Measurements from ENCODE around the gene OSBPL8.

Gene OSBPL8

DNA sequence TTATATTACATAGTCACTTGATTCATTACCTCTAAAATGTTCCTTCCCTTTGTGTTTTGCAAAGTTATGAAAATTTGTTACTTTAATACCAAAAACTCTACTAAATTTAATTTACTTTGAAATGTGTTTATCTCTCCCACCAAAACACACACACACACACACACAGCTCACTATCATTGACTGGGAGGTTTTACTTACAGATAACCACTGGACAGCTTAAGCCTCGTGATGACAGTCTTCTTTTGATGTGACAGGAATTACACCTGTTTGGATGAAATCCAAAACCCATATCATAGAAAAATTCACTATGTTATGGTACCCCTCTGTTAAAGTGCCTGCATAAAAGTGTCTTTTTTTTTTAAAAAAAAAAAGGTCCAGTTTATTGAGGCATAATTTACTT is 227.0 kb downstream of the OSBPL8 start:
- H3K27ac ChIP-seq (ENCODE audit: extremely low read depth, low read depth, low read length): no peak overlapping the region
- no peaks in the 10 kb centered on the region for H3K9me3 ChIP-seq (ENCODE audit: control insufficient read depth, insufficient read depth, low read depth, low read length)
- CTCF ChIA-PET: no interaction called here
- POLR2A ChIA-PET: no interaction called here
- no peaks in the 10 kb centered on the region for H3K4me1 ChIP-seq (ENCODE audit: control insufficient read depth, insufficient read depth, low read length)
- TF ChIP-seq, protein P1, sequence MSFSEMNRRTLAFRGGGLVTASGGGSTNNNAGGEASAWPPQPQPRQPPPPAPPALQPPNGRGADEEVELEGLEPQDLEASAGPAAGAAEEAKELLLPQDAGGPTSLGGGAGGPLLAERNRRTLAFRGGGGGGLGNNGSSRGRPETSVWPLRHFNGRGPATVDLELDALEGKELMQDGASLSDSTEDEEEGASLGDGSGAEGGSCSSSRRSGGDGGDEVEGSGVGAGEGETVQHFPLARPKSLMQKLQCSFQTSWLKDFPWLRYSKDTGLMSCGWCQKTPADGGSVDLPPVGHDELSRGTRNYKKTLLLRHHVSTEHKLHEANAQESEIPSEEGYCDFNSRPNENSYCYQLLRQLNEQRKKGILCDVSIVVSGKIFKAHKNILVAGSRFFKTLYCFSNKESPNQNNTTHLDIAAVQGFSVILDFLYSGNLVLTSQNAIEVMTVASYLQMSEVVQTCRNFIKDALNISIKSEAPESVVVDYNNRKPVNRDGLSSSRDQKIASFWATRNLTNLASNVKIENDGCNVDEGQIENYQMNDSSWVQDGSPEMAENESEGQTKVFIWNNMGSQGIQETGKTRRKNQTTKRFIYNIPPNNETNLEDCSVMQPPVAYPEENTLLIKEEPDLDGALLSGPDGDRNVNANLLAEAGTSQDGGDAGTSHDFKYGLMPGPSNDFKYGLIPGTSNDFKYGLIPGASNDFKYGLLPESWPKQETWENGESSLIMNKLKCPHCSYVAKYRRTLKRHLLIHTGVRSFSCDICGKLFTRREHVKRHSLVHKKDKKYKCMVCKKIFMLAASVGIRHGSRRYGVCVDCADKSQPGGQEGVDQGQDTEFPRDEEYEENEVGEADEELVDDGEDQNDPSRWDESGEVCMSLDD (tag by site-specific recombination; IDR thresholded peaks at IDR 0.05): no peak
- TF ChIP-seq SP7 (tag by site-specific recombination; IDR thresholded peaks at IDR 0.05): no peak
- TF ChIP-seq ZNF624 (tag by site-specific recombination; IDR thresholded peaks at IDR 0.05): no peak
- no peak for TF ChIP-seq ZNF610 (tag by site-specific recombination; IDR thresholded peaks at IDR 0.05; ENCODE audit: borderline replicate concordance)
- TF ChIP-seq, protein P2, sequence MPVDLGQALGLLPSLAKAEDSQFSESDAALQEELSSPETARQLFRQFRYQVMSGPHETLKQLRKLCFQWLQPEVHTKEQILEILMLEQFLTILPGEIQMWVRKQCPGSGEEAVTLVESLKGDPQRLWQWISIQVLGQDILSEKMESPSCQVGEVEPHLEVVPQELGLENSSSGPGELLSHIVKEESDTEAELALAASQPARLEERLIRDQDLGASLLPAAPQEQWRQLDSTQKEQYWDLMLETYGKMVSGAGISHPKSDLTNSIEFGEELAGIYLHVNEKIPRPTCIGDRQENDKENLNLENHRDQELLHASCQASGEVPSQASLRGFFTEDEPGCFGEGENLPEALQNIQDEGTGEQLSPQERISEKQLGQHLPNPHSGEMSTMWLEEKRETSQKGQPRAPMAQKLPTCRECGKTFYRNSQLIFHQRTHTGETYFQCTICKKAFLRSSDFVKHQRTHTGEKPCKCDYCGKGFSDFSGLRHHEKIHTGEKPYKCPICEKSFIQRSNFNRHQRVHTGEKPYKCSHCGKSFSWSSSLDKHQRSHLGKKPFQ (tag by site-specific recombination; IDR thresholded peaks at IDR 0.05): no peak
- no peak for TF ChIP-seq ZBTB20 (tag by site-specific recombination; IDR thresholded peaks at IDR 0.05)
- no peak for TF ChIP-seq FEZF1 (tag by site-specific recombination; IDR thresholded peaks at IDR 0.05)
- TF ChIP-seq SETDB1 (IDR thresholded peaks at IDR 0.05; ENCODE audit: insufficient read length, low read length): no peak
- TF ChIP-seq ZNF350 (tag by site-specific recombination; IDR thresholded peaks at IDR 0.05): no peak
- no peak for TF ChIP-seq HOXD13 (CRISPR knock-in tag; IDR thresholded peaks at IDR 0.05; ENCODE audit: borderline replicate concordance)
- TF ChIP-seq GLI2 (tag by site-specific recombination; IDR thresholded peaks at IDR 0.05; ENCODE audit: borderline replicate concordance, low read depth): no peak
- H3K36me3 ChIP-seq (ENCODE audit: control insufficient read depth in 2 of 2, insufficient read depth in 1 of 2, low read length in 2 of 2): no peaks in the 10 kb centered on the region
- no peak overlapping the region for H3K4me3 ChIP-seq (ENCODE audit: low read depth, low read length)

DNA sequence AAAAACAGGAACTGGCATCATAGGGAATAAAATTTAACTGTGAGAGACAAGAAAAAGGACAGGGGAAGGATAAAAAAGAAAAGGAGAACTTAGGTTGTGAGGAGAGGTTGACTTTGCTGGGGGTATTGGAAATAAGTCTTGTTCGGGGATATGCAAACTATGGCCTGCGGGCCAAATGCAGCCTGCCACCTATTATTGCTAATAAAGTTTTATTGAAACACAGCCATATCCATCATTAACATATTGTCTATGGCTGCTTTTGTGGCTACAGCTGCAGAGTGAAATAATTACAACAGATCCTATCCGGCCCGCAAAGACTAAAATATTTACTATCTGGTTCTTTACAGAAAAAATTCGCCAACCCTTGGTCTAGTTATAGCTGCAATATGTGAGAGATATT is 230.0 kb downstream of the OSBPL8 start:
- ChIA-PET CTCF (interaction anchor here (0.8 kb wide), 1 partner anchor 11 kb away, joined by 4 read pairs; no protein-coding TSS in a partner anchor), POLR2A (no interaction called here)
- Histone ChIP-seq H3K27ac (ENCODE audit: extremely low read depth, low read depth, low read length) (no peak overlapping the region), H3K4me1 (ENCODE audit: control insufficient read depth, insufficient read depth, low read length) (no peaks in the 10 kb centered on the region), H3K4me3 (ENCODE audit: low read depth, low read length) (no peak overlapping the region), H3K9me3 (ENCODE audit: control insufficient read depth, insufficient read depth, low read depth, low read length) (no peaks in the 10 kb centered on the region), H3K36me3 (ENCODE audit: control insufficient read depth in 2 of 2, insufficient read depth in 1 of 2, low read length in 2 of 2) (no peaks in the 10 kb centered on the region)
- TF ChIP-seq, protein P3, sequence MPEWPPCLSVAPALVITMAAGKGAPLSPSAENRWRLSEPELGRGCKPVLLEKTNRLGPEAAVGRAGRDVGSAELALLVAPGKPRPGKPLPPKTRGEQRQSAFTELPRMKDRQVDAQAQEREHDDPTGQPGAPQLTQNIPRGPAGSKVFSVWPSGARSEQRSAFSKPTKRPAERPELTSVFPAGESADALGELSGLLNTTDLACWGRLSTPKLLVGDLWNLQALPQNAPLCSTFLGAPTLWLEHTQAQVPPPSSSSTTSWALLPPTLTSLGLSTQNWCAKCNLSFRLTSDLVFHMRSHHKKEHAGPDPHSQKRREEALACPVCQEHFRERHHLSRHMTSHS (tag by site-specific recombination; IDR thresholded peaks at IDR 0.05): no peak
- no peak for TF ChIP-seq ZNF366 (tag by site-specific recombination; conservative IDR thresholded peaks at IDR 0.05)
- TF ChIP-seq, protein P4, sequence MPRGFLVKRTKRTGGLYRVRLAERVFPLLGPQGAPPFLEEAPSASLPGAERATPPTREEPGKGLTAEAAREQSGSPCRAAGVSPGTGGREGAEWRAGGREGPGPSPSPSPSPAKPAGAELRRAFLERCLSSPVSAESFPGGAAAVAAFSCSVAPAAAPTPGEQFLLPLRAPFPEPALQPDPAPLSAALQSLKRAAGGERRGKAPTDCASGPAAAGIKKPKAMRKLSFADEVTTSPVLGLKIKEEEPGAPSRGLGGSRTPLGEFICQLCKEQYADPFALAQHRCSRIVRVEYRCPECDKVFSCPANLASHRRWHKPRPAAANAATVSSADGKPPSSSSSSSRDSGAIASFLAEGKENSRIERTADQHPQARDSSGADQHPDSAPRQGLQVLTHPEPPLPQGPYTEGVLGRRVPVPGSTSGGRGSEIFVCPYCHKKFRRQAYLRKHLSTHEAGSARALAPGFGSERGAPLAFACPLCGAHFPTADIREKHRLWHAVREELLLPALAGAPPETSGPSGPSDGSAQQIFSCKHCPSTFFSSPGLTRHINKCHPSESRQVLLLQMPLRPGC (tag by site-specific recombination; IDR thresholded peaks at IDR 0.05): no peak
- TF ChIP-seq, protein P5, sequence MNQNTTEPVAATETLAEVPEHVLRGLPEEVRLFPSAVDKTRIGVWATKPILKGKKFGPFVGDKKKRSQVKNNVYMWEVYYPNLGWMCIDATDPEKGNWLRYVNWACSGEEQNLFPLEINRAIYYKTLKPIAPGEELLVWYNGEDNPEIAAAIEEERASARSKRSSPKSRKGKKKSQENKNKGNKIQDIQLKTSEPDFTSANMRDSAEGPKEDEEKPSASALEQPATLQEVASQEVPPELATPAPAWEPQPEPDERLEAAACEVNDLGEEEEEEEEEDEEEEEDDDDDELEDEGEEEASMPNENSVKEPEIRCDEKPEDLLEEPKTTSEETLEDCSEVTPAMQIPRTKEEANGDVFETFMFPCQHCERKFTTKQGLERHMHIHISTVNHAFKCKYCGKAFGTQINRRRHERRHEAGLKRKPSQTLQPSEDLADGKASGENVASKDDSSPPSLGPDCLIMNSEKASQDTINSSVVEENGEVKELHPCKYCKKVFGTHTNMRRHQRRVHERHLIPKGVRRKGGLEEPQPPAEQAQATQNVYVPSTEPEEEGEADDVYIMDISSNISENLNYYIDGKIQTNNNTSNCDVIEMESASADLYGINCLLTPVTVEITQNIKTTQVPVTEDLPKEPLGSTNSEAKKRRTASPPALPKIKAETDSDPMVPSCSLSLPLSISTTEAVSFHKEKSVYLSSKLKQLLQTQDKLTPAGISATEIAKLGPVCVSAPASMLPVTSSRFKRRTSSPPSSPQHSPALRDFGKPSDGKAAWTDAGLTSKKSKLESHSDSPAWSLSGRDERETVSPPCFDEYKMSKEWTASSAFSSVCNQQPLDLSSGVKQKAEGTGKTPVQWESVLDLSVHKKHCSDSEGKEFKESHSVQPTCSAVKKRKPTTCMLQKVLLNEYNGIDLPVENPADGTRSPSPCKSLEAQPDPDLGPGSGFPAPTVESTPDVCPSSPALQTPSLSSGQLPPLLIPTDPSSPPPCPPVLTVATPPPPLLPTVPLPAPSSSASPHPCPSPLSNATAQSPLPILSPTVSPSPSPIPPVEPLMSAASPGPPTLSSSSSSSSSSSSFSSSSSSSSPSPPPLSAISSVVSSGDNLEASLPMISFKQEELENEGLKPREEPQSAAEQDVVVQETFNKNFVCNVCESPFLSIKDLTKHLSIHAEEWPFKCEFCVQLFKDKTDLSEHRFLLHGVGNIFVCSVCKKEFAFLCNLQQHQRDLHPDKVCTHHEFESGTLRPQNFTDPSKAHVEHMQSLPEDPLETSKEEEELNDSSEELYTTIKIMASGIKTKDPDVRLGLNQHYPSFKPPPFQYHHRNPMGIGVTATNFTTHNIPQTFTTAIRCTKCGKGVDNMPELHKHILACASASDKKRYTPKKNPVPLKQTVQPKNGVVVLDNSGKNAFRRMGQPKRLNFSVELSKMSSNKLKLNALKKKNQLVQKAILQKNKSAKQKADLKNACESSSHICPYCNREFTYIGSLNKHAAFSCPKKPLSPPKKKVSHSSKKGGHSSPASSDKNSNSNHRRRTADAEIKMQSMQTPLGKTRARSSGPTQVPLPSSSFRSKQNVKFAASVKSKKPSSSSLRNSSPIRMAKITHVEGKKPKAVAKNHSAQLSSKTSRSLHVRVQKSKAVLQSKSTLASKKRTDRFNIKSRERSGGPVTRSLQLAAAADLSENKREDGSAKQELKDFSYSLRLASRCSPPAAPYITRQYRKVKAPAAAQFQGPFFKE (tag by site-specific recombination; IDR thresholded peaks at IDR 0.05; ENCODE audit: borderline replicate concordance): no peak
- TF ChIP-seq, protein P6, sequence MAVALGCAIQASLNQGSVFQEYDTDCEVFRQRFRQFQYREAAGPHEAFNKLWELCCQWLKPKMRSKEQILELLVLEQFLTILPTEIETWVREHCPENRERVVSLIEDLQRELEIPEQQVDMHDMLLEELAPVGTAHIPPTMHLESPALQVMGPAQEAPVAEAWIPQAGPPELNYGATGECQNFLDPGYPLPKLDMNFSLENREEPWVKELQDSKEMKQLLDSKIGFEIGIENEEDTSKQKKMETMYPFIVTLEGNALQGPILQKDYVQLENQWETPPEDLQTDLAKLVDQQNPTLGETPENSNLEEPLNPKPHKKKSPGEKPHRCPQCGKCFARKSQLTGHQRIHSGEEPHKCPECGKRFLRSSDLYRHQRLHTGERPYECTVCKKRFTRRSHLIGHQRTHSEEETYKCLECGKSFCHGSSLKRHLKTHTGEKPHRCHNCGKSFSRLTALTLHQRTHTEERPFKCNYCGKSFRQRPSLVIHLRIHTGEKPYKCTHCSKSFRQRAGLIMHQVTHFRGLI (tag by site-specific recombination; IDR thresholded peaks at IDR 0.05): no peak

Measured in HEK293 (cell line).